IMR-90 (cell line): ENCODE measurements around the gene DRAP1. TPM values are rescaled to one million over a fixed set of nuclear protein-coding genes. Genes with fewer than 3 reads are reported as not detected.

ENCODE experiments used
- ATAC-seq: fragments of 200-7000 bp; cut with Tn5 transposase; 2 replicates; pipeline ENCODE4 v1.9.1; 2020; ENCODE audit warnings: low read depth, mild to moderate bottlenecking, moderate library complexity
- BruUV-seq: library from RNA; stranded (reverse); fragments of 400-500 nt; replicated peaks from 2 replicates; lab custom pipeline; 2021; lab: Mats Ljungman, UMichigan
- CTCF ChIA-PET: fragments of 300-600 bp; formaldehyde crosslinking; extraction: SDS; loops from one replicate; lab custom pipeline; 2021; ENCODE audit warnings: antibody characterized with exemption; lab: Yijun Ruan, JAX
- POLR2A ChIA-PET: fragments of 300-600 bp; sonication (Branson Sonifier 250); formaldehyde crosslinking; loops from one replicate; lab custom pipeline; 2022; ENCODE audit warnings: antibody characterized with exemption; ENCODE audit not compliant: unreplicated experiment; lab: Charles Lee
- DNase-seq: peaks from one replicate; pipeline ENCODE4 v3.0.0; 2013
- H2AFZ ChIP-seq: replicated peaks from 2 replicates; pipeline ENCODE3; 2013; ENCODE audit warnings: low read length, mild to moderate bottlenecking; ENCODE audit not compliant: poor library complexity
- H2AK5ac ChIP-seq: 2 replicates; pipeline ENCODE4 v1.6.1; 2013; ENCODE audit warnings: low read depth, low read length, inconsistent platforms
- H2AK9ac ChIP-seq: replicated peaks from 2 replicates; pipeline ENCODE3; 2013; ENCODE audit warnings: mild to moderate bottlenecking, low read depth, low read length, moderate library complexity; ENCODE audit not compliant: poor library complexity
- H2BK120ac ChIP-seq: 2 replicates; pipeline ENCODE4 v1.6.1; 2013; ENCODE audit warnings: low read depth, low read length, inconsistent platforms
- H2BK15ac ChIP-seq: 3 replicates; pipeline ENCODE4 v1.6.1; 2013; ENCODE audit warnings: low read depth, low read length, inconsistent platforms
- H2BK20ac ChIP-seq: 2 replicates; pipeline ENCODE4 v1.6.1; 2013; ENCODE audit warnings: low read depth, mild to moderate bottlenecking, inconsistent platforms, low read length, moderate library complexity
- H2BK5ac ChIP-seq: 2 replicates; pipeline ENCODE4 v1.6.1; 2013; ENCODE audit warnings: mild to moderate bottlenecking, low read depth, low read length, inconsistent platforms; ENCODE audit not compliant: poor library complexity, severe bottlenecking
- H3K14ac ChIP-seq: replicated peaks from 2 replicates; pipeline ENCODE4 v1.6.1; 2013; ENCODE audit warnings: low read depth, low read length, inconsistent platforms
- H3K18ac ChIP-seq: 2 replicates; pipeline ENCODE4 v1.6.1; 2013; ENCODE audit warnings: low read depth, low read length, control low read depth
- H3K23ac ChIP-seq: 2 replicates; pipeline ENCODE4 v1.6.1; 2013; ENCODE audit warnings: low read depth, low read length, inconsistent platforms
- H3K27ac ChIP-seq: 2 replicates; pipeline ENCODE4 v1.5.1; 2013; ENCODE audit warnings: mild to moderate bottlenecking, control low read depth, low read length; ENCODE audit not compliant: insufficient read depth
- H3K27me3 ChIP-seq: 2 replicates; pipeline ENCODE4 v1.6.1; 2013; ENCODE audit warnings: low read length; ENCODE audit not compliant: control insufficient read depth, insufficient read depth
- H3K36me3 ChIP-seq: 2 replicates; pipeline ENCODE4 v1.6.1; 2013; ENCODE audit warnings: low read length, mixed read lengths; ENCODE audit not compliant: control insufficient read depth, insufficient read depth
- H3K4ac ChIP-seq: 2 replicates; pipeline ENCODE4 v1.6.1; 2013; ENCODE audit warnings: low read depth, low read length, inconsistent platforms
- H3K4me1 ChIP-seq: 2 replicates; pipeline ENCODE4 v1.6.1; 2013; ENCODE audit warnings: low read length, mixed read lengths; ENCODE audit not compliant: control insufficient read depth, insufficient read depth
- H3K4me2 ChIP-seq: 2 replicates; pipeline ENCODE4 v1.6.1; 2013; ENCODE audit warnings: low read depth, mild to moderate bottlenecking, control low read depth, low read length, moderate library complexity
- H3K4me3 ChIP-seq: 2 replicates; pipeline ENCODE4 v1.5.1; 2013; ENCODE audit warnings: low read depth, mild to moderate bottlenecking, control low read depth, low read length, moderate library complexity; ENCODE audit not compliant: insufficient read depth
- H3K56ac ChIP-seq: 2 replicates; pipeline ENCODE4 v1.6.1; 2013; ENCODE audit warnings: low read length, inconsistent platforms; ENCODE audit not compliant: insufficient read depth; ENCODE audit errors: extremely low read depth
- H3K79me1 ChIP-seq, 2 experiments: 2 replicates each; pipeline ENCODE4 v1.6.1; 2013; ENCODE audit warnings: low read length in 2 of 2, inconsistent platforms in 1 of 2, low read depth in 1 of 2
- H3K9ac ChIP-seq: 2 replicates; pipeline ENCODE4 v1.6.1; 2013; ENCODE audit warnings: low read depth, low read length, control low read depth
- H3K9me1 ChIP-seq: 2 replicates; pipeline ENCODE4 v1.6.1; 2013; ENCODE audit warnings: low read length, inconsistent platforms; ENCODE audit not compliant: insufficient read depth
- H3K9me3 ChIP-seq: 2 replicates; pipeline ENCODE4 v1.6.1; 2013; ENCODE audit warnings: low read length; ENCODE audit not compliant: control insufficient read depth, insufficient read depth
- H4K20me1 ChIP-seq: 2 replicates; pipeline ENCODE4 v1.6.1; 2013; ENCODE audit warnings: low read length, inconsistent platforms; ENCODE audit not compliant: insufficient read depth
- H4K5ac ChIP-seq: 2 replicates; pipeline ENCODE4 v1.6.1; 2013; ENCODE audit warnings: mild to moderate bottlenecking, low read depth, low read length, control low read depth
- H4K8ac ChIP-seq, 2 experiments: 2 replicates each; pipeline ENCODE4 v1.6.1; 2013; ENCODE audit warnings: low read depth in 2 of 2, low read length in 2 of 2, control low read depth in 1 of 2, inconsistent platforms in 1 of 2
- H4K91ac ChIP-seq: 2 replicates; pipeline ENCODE4 v1.6.1; 2013; ENCODE audit warnings: low read depth, low read length, inconsistent platforms; ENCODE audit not compliant: insufficient read depth
- BHLHE40 ChIP-seq: fragments of 150-350 bp; IDR thresholded peaks from 2 replicates; pipeline ENCODE4 v1.6.1; 2016; ENCODE audit warnings: mild to moderate bottlenecking, low read depth, low read length
- CHD1 ChIP-seq: IDR thresholded peaks from 2 replicates; pipeline ENCODE4 v1.6.1; 2012; ENCODE audit warnings: low read depth, low read length, improper control_type of control experiment
- CTCF ChIP-seq: conservative IDR thresholded peaks from 2 replicates; pipeline ENCODE4 v1.5.1; 2012; ENCODE audit warnings: mild to moderate bottlenecking, low read depth, low read length, improper control_type of control experiment
- FOS ChIP-seq: fragments of 150-350 bp; IDR thresholded peaks from 2 replicates; pipeline ENCODE4 v1.6.1; 2016; ENCODE audit warnings: low read depth, low read length
- MAZ ChIP-seq: IDR thresholded peaks from 2 replicates; pipeline ENCODE4 v1.6.1; 2012; ENCODE audit warnings: low read depth, mild to moderate bottlenecking, low read length, improper control_type of control experiment, moderate library complexity, borderline replicate concordance
- MXI1 ChIP-seq: IDR thresholded peaks from 2 replicates; pipeline ENCODE4 v1.6.1; 2012; ENCODE audit warnings: low read depth, mild to moderate bottlenecking, low read length, moderate library complexity, borderline replicate concordance
- NFE2L2 ChIP-seq: fragments of 150-350 bp; IDR thresholded peaks from 2 replicates; pipeline ENCODE4 v1.6.1; 2016; ENCODE audit warnings: low read depth, mild to moderate bottlenecking, low read length
- POLR2A ChIP-seq: IDR thresholded peaks from 2 replicates; pipeline ENCODE4 v1.6.1; 2012; ENCODE audit warnings: mild to moderate bottlenecking, low read depth, low read length
- RAD21 ChIP-seq: IDR thresholded peaks from 2 replicates; pipeline ENCODE4 v1.6.1; 2012; ENCODE audit warnings: low read length, improper control_type of control experiment
- RFX5 ChIP-seq: IDR thresholded peaks from 2 replicates; pipeline ENCODE4 v1.8.0; 2012; ENCODE audit warnings: low read depth, mild to moderate bottlenecking, low read length, moderate library complexity
- SMC3 ChIP-seq: fragments of 150-350 bp; IDR thresholded peaks from 2 replicates; pipeline ENCODE4 v1.6.1; 2016; ENCODE audit warnings: low read depth, mild to moderate bottlenecking, antibody characterized with exemption, low read length, moderate library complexity
- USF2 ChIP-seq: fragments of 150-350 bp; IDR thresholded peaks from 2 replicates; pipeline ENCODE4 v1.6.1; 2017; ENCODE audit warnings: mild to moderate bottlenecking, antibody characterized with exemption, low read length, low read depth
- WGBS, 2 experiments: methylation state at CpG; one replicate each; pipeline versions ENCODE4 v1.1.5 to v1.1.7; 2013; ENCODE audit warnings: missing lambda C conversion rate in 2 of 2; ENCODE audit not compliant: insufficient read length in 1 of 2; ENCODE audit errors: extremely low coverage in 2 of 2; 5-methylcytosine and 5-hydroxymethylcytosine counted together
- dilution Hi-C: fragments of 300-500 bp; cut with HindIII; formaldehyde crosslinking; loops from one replicate; pipeline ENCODE4 v1.14.3; 2018; ENCODE audit warnings: low sequenced_read_pairs; ENCODE audit not compliant: unreplicated experiment
- in situ Hi-C: fragments of 300-500 bp; cut with MboI; formaldehyde crosslinking; loops from 3 replicates; pipeline ENCODE4 v1.14.3; 2019; ENCODE audit warnings: low sequenced_read_pairs, inconsistent platforms, mixed read lengths
- intact Hi-C: fragments of 100-400 bp; cut with micrococcal nuclease; formaldehyde crosslinking; loops from 2 replicates; pipeline ENCODE4 v1.10.0; 2022
- polyA plus RNA-seq, 3 experiments: library from polyadenylated mRNA; depleted of rRNA; stranded (reverse); fragments of >200 nt; gene quantifications; 2 replicates each; pipeline ENCODE4 v1.2.3, GENCODE V29; 2012; ENCODE audit warnings: low replicate concordance in 1 of 3
- total RNA-seq: library from RNA; depleted of rRNA; stranded (reverse); fragments of >200 nt; gene quantifications from 2 replicates; pipeline ENCODE4 v1.2.3, GENCODE V29; 2012

Gene DRAP1
- total and polyA plus RNA-seq, 2 of the 4 experiments (the other 2 are of a cell fraction), result 237 to 344 TPM

GRCh38 chr11:65917077-65917433 is 2.2 kb upstream of the DRAP1 start:
- Histone ChIP-seq H3K36me3 (peaks cover 23% of the 10 kb centered on the region), H3K9me1 (peaks cover 38% of the 10 kb centered on the region), H3K27me3 (no peaks in the 10 kb centered on the region), H3K4me3 (peak overlapping the region; percentile 4), H2AK5ac (peak overlapping the region; percentile 99), H4K8ac (peak overlapping the region; percentile 64 to 97), H3K18ac (peak overlapping the region; percentile 88), H3K4me2 (peak overlapping the region; percentile 96), H2AFZ (no peak overlapping the region), H2BK120ac (peak overlapping the region; percentile 100), H3K79me1 (peaks cover 14 to 66% of the 10 kb centered on the region in 2 experiments; a peak in 3 of 4 replicates), H3K27ac (peak overlapping the region; percentile 82), H3K56ac (peak overlapping the region; percentile 90), H3K4me1 (peaks cover 52% of the 10 kb centered on the region), H3K23ac (peak overlapping the region; percentile 97), H3K4ac (peak overlapping the region; percentile 98), H2BK5ac (peak overlapping the region; percentile 96), H3K9me3 (no peaks in the 10 kb centered on the region), H2BK20ac (peak overlapping the region; percentile 92), H2BK15ac (peak overlapping the region; percentile 56), H4K91ac (peak overlapping the region; percentile 97), H4K5ac (peak overlapping the region; percentile 64), H4K20me1 (peaks cover 11% of the 10 kb centered on the region), H3K9ac (peak overlapping the region; percentile 68), H3K14ac (peak overlapping the region; percentile 95), H2AK9ac (peak overlapping the region; percentile 99)
- ATAC-seq (no peak), DNase-seq (no peak)
- WGBS, 2 experiments, result 82% methylated on average over 2 of the region's 3 CpGs; no CpG with 5 or more reads in 1 of the 2 experiments
- TSS peak; percentile 50 for BruUV-seq
- POLR2A ChIA-PET, result interaction anchor here (1.4 to 2.4 kb wide), 2 partner anchors 26 to 27 kb away, joined by 7 to 20 read pairs; partner anchors contain the start of genes CCDC85B and FIBP
- CTCF ChIA-PET, result interaction anchor here (1.1 kb wide), 1 partner anchor 27 kb away, joined by 3 read pairs; no protein-coding TSS in a partner anchor
- in situ Hi-C loops (no loop called here), dilution Hi-C loops (no loop called here), intact Hi-C loops (loop anchor here (5.0 kb wide), 1 partner anchor 45 kb away; the partner anchor contains the start of gene SART1)
- TF ChIP-seq NFE2L2, result no peak
- no peak for TF ChIP-seq FOS
- no peak for TF ChIP-seq RFX5
- TF ChIP-seq POLR2A, result no peak
- TF ChIP-seq MXI1, result no peak
- no peak for TF ChIP-seq CTCF
- no peak for TF ChIP-seq MAZ
- TF ChIP-seq RAD21, result no peak
- no peak for TF ChIP-seq CHD1
- TF ChIP-seq BHLHE40, result no peak
- no peak for TF ChIP-seq SMC3
- TF ChIP-seq USF2, result no peak
